ENCODE results near the gene ARHGEF28.

ARHGEF28 gene

GRCh38 chr5:73973135-73973534 lies 347.1 kb downstream of the ARHGEF28 start:
- DNase-seq = no peak

GRCh38 chr5:73974871-73975360 lies 348.9 kb downstream of the ARHGEF28 start:
- DNase-seq = no peak

GRCh38 chr5:73975845-73976244 lies 349.8 kb downstream of the ARHGEF28 start:
- no peak for DNase-seq

GRCh38 chr5:73977146-73977545 lies 351.1 kb downstream of the ARHGEF28 start:
- no peak for DNase-seq

GRCh38 chr5:73979321-73979720 lies 353.3 kb downstream of the ARHGEF28 start:
- no peak for DNase-seq

GRCh38 chr5:73981704-73982103 lies 355.7 kb downstream of the ARHGEF28 start:
- no peak for DNase-seq

GRCh38 chr5:73983644-73984043 lies 357.6 kb downstream of the ARHGEF28 start:
- DNase-seq = no peak

GRCh38 chr5:73985145-73985544 lies 359.1 kb downstream of the ARHGEF28 start:
- DNase-seq = no peak

GRCh38 chr5:73986729-73987128 lies 360.7 kb downstream of the ARHGEF28 start:
- no peak for DNase-seq

GRCh38 chr5:73987915-73988314 lies 361.9 kb downstream of the ARHGEF28 start:
- DNase-seq = no peak

GRCh38 chr5:73989956-73990355 lies 364.0 kb downstream of the ARHGEF28 start:
- DNase-seq = no peak

Measured in DMS153 (cell line).